Transverse colon (tissue), 4 donors: ENCODE data around the gene CLBA1. TPM values are rescaled to one million over a fixed set of nuclear protein-coding genes. Genes with fewer than 3 reads are reported as not detected.

Experiments
- DNase-seq: peaks from one replicate; pipeline ENCODE4 v3.0.0-alpha.2; 2019
- H3K27ac ChIP-seq, 4 donors: fragments of 200-600 bp; sonication (generic); 2 replicates each; pipeline ENCODE4 v1.5.1; 2016 to 2018; ENCODE audit warnings: inconsistent platforms in 4 of 4
- H3K27me3 ChIP-seq: fragments of 200-600 bp; sonication (generic); 2 replicates; pipeline ENCODE4 v1.5.1; 2017; ENCODE audit warnings: inconsistent platforms
- H3K36me3 ChIP-seq, 4 donors: fragments of 200-600 bp; sonication (generic); 2 replicates each; pipeline ENCODE4 v1.5.1; 2017 to 2019; ENCODE audit warnings: inconsistent platforms in 4 of 4
- H3K4me1 ChIP-seq, 4 donors: fragments of 200-600 bp; sonication (generic); 2 replicates each; pipeline ENCODE4 v1.5.1; 2017 to 2020; ENCODE audit warnings: inconsistent platforms in 4 of 4
- H3K4me3 ChIP-seq, 4 donors: fragments of 200-600 bp; sonication (generic); 1 replicate in 1 of 4; 2 replicates in 3 of 4; pipeline versions ENCODE4 v1.5.1 to v1.6.1; 2017 to 2019; ENCODE audit warnings: inconsistent platforms in 4 of 4
- H3K9me3 ChIP-seq, 2 donors: fragments of 200-600 bp; sonication (generic); 2 replicates each; pipeline ENCODE4 v1.5.1; 2017 to 2019; ENCODE audit warnings: inconsistent platforms in 2 of 2
- EP300 ChIP-seq: sonication (generic); formaldehyde crosslinking; IDR thresholded peaks from one replicate; pipeline ENCODE4 v1.6.1; 2017; ENCODE audit warnings: antibody characterized with exemption, low read depth
- POLR2A ChIP-seq: fragments of 450-650 bp; IDR thresholded peaks from one replicate; pipeline ENCODE4 v1.6.1; 2016; ENCODE audit warnings: antibody characterized with exemption, mild to moderate bottlenecking, moderate library complexity
- POLR2AphosphoS5 ChIP-seq, 3 donors: sonication (generic); formaldehyde crosslinking; IDR thresholded peaks; one replicate each; pipeline ENCODE4 v1.6.1; 2016; ENCODE audit warnings: antibody characterized with exemption in 3 of 3
- WGBS, 2 donors: methylation state at CpG; one replicate each; pipeline ENCODE4 v1.1.5; 2018; ENCODE audit warnings: low coverage in 1 of 2; 5-methylcytosine and 5-hydroxymethylcytosine counted together
- in situ Hi-C, 4 donors: fragments of 200-750 bp; cut with MboI; loops; one replicate each; pipeline versions ENCODE4 v1.15.0 to v1.15.1; 2017; ENCODE audit warnings: low sequenced_read_pairs in 3 of 4, low pct_ligation_motif_present in 1 of 4, low pct_unique_long_range_greater_than_20kb in 1 of 4
- intact Hi-C: fragments of 100-400 bp; cut with DNase I; formaldehyde crosslinking; loops from one replicate; pipeline ENCODE4 v1.15.1; 2023; ENCODE audit warnings: low total_unique reads
- total RNA-seq, 4 donors: library from RNA; depleted of rRNA; stranded (reverse); fragments of >200 nt; gene quantifications; one replicate each; pipeline ENCODE4 v1.1.0, GENCODE V29; 2016
- TF ChIP-seq, protein P1 (sequence below), 5 experiments: fragments of 200-600 bp in 3 of 5; fragments of 450-650 bp in 2 of 5; sonication (generic) in 3 of 5; IDR thresholded peaks; 1 replicate in 2 of 5; 2 replicates in 3 of 5; pipeline ENCODE4 v1.5.1; 2016 to 2017; ENCODE audit warnings: antibody characterized with exemption in 5 of 5, inconsistent platforms in 3 of 5, mild to moderate bottlenecking in 2 of 5, moderate library complexity in 1 of 5

CLBA1 gene
- total RNA-seq, 4 donors from 2014 or later, result 0.40 to 6.7 (median 5.3) TPM

DNA sequence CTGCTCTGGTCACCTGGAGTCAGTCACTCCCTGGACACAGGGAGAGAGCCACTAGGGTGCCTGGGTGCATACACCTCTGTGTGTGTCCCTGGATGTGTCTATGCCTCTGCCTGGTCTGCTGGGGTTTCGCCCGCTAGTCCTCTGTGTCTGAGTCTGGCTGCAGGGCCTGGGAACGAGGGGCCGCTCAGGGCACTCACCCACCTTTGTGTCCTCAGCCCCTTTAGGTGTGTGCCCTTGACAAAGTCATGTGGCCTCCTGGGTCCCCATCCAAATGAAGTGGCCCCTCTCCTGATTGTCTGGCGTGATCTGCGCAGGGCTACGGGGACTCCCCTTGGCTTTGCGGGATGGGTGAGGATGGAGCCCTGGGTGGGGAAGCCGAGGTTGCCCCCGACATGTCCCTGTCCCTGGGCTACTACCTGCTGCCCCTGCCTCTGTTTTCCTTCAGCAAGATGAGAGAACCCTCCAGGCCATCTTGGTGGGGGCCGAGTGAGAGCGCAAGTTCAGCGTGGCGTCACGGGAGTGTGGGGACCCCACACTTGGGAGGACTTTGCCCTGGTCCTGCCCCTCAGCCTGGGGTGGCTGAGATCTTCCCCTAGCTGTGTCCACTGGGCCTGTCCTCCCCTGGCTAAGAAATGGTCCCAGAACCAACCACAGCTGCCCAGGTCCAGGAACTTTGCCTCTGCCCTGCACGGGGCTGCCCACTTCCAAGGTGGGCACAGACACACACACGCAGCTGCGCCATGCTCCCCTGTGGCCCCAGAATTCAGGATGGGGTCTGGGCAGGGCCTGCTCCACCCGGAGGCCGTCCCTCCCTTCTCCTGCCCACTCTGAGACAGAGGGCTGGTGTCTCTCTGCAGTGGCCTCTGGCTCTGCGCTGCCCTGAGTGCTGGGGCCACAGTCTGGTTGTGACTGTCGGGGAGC, 4.7 kb upstream of the CLBA1 start:
- WGBS, 2 donors, result 80 to 97% methylated on average over 1 to 17 of the region's 22 CpGs
- Histone ChIP-seq H3K4me3 (no peak overlapping the region), H3K27ac (peak overlapping the region in 2 of 4 donors; percentile 28 to 30), H3K27me3 (peaks cover 29% of the 10 kb centered on the region), H3K4me1 (peaks cover 23 to 33% (median 28%) of the 10 kb centered on the region in 4 donors), H3K36me3 (no peaks in the 10 kb centered on the region), H3K9me3 (no peaks in the 10 kb centered on the region)
- no peak for DNase-seq
- in situ Hi-C loops (no loop called here), intact Hi-C loops (no loop called here)
- TF ChIP-seq, protein P1, sequence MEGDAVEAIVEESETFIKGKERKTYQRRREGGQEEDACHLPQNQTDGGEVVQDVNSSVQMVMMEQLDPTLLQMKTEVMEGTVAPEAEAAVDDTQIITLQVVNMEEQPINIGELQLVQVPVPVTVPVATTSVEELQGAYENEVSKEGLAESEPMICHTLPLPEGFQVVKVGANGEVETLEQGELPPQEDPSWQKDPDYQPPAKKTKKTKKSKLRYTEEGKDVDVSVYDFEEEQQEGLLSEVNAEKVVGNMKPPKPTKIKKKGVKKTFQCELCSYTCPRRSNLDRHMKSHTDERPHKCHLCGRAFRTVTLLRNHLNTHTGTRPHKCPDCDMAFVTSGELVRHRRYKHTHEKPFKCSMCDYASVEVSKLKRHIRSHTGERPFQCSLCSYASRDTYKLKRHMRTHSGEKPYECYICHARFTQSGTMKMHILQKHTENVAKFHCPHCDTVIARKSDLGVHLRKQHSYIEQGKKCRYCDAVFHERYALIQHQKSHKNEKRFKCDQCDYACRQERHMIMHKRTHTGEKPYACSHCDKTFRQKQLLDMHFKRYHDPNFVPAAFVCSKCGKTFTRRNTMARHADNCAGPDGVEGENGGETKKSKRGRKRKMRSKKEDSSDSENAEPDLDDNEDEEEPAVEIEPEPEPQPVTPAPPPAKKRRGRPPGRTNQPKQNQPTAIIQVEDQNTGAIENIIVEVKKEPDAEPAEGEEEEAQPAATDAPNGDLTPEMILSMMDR (IDR thresholded peaks at IDR 0.05), result no peak
- no peak for TF ChIP-seq EP300
- TF ChIP-seq POLR2A, result no peak
- TF ChIP-seq POLR2AphosphoS5 (IDR thresholded peaks at IDR 0.05), result no peak

DNA sequence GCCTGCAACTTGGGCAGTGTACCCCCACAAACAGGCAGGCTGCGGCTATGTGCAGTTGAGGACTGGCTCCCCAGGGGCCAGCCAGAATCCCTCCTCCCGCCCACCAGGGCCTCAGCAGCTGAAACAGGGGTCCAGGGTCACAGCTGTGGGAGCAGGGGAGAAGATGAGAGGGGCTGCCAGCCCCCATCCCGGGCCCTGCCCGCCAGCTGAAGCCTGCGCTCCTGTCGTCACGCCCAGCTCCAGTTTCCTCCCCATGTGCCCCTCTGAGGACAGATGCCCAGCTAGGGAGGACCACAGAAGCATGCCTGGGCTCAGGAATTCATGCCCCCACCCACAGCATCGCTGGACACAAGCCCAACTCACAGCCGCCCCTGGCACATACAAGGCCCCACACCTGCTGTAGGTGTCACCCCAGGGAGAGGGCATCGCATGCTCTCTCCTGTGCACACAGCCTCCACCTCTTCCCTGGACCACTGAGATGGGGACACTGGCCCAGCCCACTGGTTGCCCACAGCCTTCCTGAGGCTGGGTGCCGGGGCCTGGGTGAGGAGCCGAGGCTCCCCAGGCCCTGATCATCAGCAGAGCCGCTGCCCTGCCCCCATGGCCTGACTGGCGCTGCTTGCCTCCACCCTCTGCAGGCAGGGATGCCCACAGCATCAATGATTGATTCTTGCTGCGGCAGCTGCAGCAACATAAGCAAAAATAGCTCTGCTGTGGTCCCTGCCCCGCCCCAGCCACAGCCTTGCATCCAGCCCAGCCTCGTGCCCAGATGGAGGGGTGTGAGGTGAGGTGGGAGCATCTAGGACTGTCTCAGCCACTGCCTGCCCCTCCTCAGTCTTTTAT, 3.7 kb upstream of the CLBA1 start:
- Histone ChIP-seq H3K4me1 (peaks cover 21 to 31% (median 28%) of the 10 kb centered on the region in 4 donors), H3K36me3 (no peaks in the 10 kb centered on the region), H3K9me3 (no peaks in the 10 kb centered on the region), H3K27ac (no peak overlapping the region), H3K27me3 (peaks cover 22% of the 10 kb centered on the region), H3K4me3 (no peak overlapping the region)
- no peak for TF ChIP-seq POLR2AphosphoS5 (IDR thresholded peaks at IDR 0.05)
- TF ChIP-seq, protein P1 (IDR thresholded peaks at IDR 0.05), result no peak
- no peak for TF ChIP-seq EP300
- TF ChIP-seq POLR2A, result no peak
- in situ Hi-C loops, result no loop called here
- whole genome bisulfite sequencing, 2 donors, result 76% methylated on average over 16 of the region's 17 CpGs; no CpG with 5 or more reads in 1 of the 2 donors
- intact Hi-C loops, result no loop called here
- no peak for DNase-seq

DNA sequence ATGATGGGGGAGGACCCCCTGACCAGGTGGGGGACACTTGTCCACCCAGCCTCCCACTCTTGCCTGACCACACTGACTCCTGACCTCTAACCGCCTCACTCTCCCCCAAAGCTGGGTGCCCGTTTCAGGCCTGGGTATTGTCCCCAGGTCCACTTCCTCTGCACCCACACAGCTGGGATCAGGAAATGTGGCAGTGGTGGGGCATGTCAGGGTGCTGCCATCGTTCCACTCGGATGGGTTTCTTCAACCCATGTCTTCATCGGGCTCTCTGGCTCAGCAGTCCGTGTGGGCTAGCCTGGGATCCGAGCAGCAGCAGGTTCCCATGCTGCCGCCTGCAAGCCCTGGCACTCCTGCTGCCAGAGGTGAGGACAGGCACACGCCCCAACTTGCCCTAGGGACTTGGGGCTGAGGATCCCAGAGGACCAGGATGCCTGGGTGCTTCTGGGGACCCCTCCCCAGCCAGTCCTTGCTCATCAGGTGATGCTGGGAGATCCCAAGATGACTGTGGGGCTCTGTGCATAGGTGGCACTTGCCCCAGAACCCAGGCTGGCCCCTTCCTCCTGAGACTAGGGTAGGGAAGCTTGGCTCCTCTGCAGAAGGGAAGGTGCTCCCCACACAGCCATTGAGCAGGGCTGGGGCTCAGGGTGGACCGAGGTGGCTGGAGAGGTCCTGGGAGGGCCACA, 2.9 kb upstream of the CLBA1 start:
- DNase-seq, result no peak
- intact Hi-C loops, result no loop called here
- Histone ChIP-seq H3K36me3 (no peaks in the 10 kb centered on the region), H3K27ac (no peak overlapping the region), H3K27me3 (peaks cover 14% of the 10 kb centered on the region), H3K4me1 (peaks cover 13 to 27% (median 22%) of the 10 kb centered on the region in 4 donors), H3K9me3 (no peaks in the 10 kb centered on the region), H3K4me3 (no peak overlapping the region)
- no peak for TF ChIP-seq POLR2A
- 75% methylated on average over 9 of the region's 10 CpGs; no CpG with 5 or more reads in 1 of the 2 donors for WGBS, 2 donors
- in situ Hi-C loops, result no loop called here

DNA sequence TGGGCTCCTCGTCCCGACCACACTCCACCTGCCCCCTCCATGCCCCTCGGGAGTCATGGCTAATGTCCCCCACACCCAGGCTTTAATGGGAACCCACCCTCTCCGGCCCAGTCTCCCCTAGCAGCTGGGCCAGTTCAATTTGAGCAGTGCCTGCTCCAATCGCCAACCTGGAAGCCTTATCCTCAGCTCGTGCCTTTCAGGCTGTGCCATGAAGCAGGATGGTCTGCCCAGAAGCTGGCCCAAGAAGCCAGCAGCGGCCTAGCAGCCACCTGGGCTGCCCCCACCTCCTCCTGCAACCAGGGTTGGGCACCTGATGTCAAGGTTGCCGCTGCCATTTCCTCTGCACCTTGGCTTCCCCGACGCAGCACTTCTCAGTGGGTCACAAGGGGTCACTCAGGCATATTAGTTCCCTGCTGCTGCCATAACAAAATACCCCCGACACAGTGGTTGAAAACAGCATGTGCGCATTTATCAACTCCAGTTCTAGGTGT, 2.3 kb upstream of the CLBA1 start:
- 86% methylated on average over 12 of the region's 12 CpGs; no CpG with 5 or more reads in 1 of the 2 donors for WGBS, 2 donors
- Histone ChIP-seq H3K4me3 (no peak overlapping the region), H3K36me3 (no peaks in the 10 kb centered on the region), H3K9me3 (no peaks in the 10 kb centered on the region), H3K4me1 (peaks cover 11 to 24% (median 18%) of the 10 kb centered on the region in 4 donors), H3K27me3 (peaks cover 11% of the 10 kb centered on the region), H3K27ac (no peak overlapping the region)
- in situ Hi-C loops (no loop called here), intact Hi-C loops (no loop called here)
- DNase-seq, result no peak
- TF ChIP-seq, protein P1 (IDR thresholded peaks at IDR 0.05), result no peak
- TF ChIP-seq POLR2A (no peak), EP300 (no peak), POLR2AphosphoS5 (IDR thresholded peaks at IDR 0.05) (no peak)
